ENCODE results near the gene PRCC.

DNA sequence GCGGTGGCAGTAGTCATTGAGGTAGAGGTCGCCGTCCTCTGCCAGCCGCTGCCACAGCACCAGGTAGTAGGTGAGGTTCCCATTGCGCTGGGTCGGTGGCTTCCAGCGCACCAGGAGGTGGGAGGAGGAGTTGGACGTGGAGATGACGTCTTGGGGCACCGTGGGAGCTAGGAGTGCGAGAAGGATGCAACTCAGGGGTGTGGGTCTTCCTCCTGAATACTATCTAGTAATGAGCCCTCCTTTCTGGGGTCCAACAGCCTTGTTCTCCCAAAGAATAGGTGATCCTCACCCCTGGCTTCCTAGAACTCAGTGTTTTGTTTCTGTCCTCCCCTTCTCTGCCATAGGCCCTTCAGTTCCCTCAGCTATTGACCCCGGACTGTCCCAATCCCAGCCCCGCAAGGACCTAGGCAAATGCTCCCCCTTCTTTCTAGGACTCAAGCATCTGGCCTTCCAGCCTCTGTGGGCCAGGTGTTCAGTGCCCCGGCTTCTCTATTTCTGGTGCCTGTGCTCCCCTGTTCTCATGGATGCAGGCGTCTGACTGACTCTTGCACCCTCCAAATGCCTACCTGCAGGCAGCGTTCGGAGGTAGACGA lies 78.7 kb downstream of the PRCC start:
- TF ChIP-seq, protein P1, sequence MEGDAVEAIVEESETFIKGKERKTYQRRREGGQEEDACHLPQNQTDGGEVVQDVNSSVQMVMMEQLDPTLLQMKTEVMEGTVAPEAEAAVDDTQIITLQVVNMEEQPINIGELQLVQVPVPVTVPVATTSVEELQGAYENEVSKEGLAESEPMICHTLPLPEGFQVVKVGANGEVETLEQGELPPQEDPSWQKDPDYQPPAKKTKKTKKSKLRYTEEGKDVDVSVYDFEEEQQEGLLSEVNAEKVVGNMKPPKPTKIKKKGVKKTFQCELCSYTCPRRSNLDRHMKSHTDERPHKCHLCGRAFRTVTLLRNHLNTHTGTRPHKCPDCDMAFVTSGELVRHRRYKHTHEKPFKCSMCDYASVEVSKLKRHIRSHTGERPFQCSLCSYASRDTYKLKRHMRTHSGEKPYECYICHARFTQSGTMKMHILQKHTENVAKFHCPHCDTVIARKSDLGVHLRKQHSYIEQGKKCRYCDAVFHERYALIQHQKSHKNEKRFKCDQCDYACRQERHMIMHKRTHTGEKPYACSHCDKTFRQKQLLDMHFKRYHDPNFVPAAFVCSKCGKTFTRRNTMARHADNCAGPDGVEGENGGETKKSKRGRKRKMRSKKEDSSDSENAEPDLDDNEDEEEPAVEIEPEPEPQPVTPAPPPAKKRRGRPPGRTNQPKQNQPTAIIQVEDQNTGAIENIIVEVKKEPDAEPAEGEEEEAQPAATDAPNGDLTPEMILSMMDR (IDR thresholded peaks at IDR 0.05) = no peak
- no peak for TF ChIP-seq POLR2A (IDR thresholded peaks at IDR 0.05)

All from adrenal gland (tissue), 5 donors.